Activated CD4-positive, CD25-positive, alpha-beta regulatory T cell (primary cell): ENCODE measurements around the gene METTL25.

ENCODE experiments used
- DNase-seq, 4 experiments: peaks; one replicate each; lab custom pipeline; 2025; lab: John Stamatoyannopoulos, UW

The METTL25 gene

DNA sequence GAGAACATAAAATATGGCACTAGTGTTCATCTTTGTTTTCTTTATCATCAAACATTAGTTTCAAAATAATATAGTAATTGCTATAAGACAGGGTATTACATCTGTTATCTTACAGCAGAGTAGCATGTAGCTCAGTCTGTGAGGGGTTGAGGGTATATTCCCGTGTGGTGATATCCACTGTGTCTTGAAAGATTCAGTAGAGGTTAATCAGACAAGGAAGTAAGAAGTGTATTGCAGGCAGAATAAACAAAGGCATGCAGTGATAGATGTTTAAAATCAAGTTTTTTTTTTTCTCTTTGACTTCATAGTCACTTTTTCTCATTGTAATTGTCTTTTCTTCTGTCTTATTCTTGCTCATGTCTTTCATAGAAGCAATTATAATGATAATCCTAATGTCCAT lies 48.3 kb downstream of the METTL25 start:
- no peak for DNase-seq

DNA sequence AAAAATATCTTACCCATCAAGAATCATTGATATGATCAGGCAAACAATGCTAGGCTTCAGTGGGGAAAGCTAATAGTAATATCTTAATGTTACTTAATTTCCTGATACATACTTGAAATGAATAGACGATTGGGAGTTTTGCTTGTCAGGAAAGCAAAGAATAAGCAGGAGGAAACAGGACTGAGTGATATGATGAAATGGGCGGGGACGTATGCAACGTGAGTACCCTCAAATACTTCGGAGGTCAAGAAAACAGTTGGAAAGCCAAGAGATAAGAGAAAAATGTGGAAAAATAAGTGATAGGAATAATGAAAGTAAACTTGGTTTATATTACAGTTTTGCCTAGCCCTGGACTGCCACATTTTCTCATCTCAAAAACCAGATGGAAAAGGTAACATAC lies 49.2 kb downstream of the METTL25 start:
- no peak for DNase-seq

DNA sequence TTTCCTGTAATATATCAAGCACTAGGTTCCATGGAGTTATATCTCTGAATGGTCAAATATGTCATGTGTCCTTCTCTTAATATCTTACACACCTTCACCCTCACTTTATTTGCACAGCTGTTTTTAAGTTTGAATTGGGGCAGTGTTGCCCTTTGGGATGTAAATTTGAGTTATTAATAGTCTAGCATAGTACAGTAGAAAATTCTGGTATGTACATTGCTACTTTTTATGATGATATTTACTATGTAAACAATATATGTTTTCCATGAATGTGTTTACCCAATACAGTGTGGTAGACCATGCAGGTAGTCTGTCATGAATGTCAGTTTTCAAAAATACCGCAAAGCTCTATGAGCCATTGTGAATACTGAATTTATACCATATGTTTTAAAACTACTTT lies 50.5 kb downstream of the METTL25 start:
- no peak for DNase-seq

- no peak for DNase-seq
Observed at GRCh38 chr12:82411546-82412230, 53.4 kb downstream of the METTL25 start.

GRCh38 chr12:82412246-82412645 lies 53.9 kb downstream of the METTL25 start:
- no peak for DNase-seq

GRCh38 chr12:82414044-82414443 lies 55.7 kb downstream of the METTL25 start:
- DNase-seq, result no peak

DNA sequence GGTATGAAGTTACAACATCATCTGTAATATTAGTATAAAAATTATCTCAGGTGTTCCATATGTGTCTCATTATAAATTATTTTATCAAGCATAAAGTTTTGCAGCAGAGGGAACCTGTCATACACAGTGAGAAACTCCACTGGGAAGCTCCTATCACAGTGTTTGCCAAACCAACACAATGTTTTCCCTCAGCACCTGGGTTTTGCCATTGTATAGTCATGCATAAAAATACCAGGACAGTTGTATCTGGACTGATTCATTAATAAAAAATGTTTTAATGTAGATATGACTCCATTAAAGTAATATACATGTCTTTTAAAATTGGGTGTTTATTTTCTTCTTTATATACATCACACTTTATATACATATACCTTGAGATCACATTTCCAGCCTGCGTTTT lies 56.6 kb downstream of the METTL25 start:
- DNase-seq, result no peak

- no peak for DNase-seq
Observed at GRCh38 chr12:82415402-82415801, 57.1 kb downstream of the METTL25 start.

- no peak for DNase-seq
Observed at GRCh38 chr12:82425241-82425640, 66.9 kb downstream of the METTL25 start.

DNA sequence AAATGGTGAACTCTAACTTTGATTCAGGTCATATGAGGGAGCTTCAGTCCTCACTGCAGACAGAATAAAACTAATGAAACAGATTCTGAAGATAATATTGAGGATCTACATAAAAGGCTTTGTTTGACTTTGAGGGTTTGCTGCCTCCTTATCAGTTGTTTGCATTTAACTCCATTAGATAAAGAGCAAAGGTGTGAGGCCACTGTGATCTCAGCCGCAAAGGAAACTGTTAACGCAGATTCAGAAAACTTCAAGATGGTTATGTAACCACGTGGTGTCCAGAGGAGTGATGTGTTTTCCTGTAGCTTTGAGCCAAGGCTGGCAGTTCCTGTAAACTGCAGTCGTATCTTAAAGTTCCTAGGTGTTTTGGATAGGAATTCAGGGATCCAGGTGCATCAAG lies 67.8 kb downstream of the METTL25 start:
- no peak for DNase-seq

DNA sequence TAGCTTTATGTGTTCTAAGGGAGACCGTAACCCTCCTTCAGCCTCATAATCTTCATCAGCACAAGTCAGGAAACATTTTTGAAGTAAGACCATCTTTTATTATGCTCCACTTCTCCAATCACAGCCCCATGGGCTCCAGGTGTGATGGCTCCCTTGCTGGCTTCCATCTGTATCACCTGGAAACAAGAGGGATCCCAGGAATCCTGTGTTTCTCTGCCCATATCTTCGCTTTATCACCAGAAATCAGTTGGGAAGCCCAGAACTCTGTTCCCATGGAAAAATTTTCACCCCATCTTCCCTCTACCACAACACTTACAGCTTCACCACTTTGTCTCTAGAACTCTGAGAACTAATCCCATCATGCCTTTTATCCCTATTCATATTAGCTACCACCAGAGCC lies 68.3 kb downstream of the METTL25 start:
- DNase-seq, result no peak

- no peak for DNase-seq
Observed at GRCh38 chr12:82430541-82431145, 72.3 kb downstream of the METTL25 start.

DNA sequence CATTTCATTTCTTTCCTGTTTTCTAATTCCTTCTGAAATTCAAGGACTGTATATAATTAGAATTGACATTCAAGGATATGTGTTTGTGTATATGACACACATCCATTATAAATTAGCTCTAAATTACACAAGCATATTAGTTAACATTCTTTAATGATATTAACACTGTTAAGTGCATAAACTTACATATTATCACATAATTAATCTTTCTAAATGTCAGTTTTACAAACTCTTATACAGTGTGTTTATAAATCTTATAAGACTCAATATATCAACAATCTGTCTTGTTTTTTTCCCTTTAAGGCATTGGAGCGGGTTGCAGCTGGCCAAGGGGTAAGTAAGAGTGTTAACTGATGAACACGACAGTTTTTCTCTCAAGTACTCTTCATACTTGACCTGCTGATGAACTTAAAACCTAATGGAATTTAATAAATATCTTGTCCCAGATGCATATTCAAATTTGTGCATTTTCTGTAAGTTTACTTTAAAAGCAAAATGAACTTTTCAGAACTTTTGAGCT lies 76.1 kb downstream of the METTL25 start:
- no peak for DNase-seq

DNA sequence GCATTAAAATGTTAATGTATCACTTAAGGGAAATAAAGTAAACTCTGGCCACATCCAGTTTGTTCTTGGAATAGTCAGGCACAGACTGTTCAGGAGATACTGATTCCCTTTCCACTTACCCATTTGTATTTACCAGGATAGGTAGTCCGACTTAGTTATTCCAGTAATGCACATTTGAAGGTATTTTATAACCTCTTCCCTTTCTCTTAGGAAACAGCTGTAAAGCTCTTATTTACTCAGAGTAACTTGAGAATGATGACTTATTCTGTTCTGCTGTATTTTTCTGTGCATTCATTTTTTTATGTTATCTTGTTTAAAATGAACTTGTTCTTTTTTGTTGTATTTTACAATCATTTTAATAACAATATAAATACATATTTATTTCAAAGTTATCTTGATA lies 78.0 kb downstream of the METTL25 start:
- no peak for DNase-seq

DNA sequence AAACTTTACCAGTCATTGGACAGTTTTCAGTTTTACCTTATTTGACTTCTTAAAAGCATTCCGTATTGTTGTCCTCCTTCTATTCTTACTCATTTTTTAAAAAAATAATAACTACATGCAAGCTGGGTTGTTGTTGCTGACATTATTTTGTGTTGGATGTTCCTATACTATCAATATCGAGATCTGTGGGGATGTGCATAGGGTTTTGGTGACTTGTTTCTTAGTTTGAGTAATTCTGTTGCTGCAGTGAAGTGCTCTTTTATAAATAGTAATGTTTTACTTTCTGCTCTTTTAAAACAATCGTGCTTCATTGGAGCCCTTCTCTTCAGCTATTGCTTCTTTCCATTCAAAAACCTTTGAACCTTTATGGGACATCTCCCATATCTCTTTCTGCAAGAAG lies 79.4 kb downstream of the METTL25 start:
- DNase-seq, result no peak

DNA sequence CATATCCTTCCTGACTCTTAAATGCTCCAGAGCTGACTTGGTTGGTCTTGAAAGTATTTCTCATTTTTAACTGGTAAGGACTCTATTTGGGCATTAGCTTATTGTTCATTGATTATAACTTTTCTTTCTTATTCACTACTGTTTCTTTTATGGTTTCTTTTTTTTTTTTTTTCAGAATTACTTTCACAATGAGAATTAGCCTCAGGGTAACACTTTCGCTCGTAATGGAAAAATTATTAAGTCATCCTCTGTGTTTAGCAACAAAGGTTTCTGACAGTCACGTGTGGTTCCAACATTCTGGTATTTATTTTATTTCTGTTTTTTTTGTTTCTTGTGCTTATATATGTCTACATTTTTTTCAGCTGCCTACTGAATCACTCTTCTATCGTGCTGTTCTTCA lies 80.0 kb downstream of the METTL25 start:
- no peak for DNase-seq

- DNase-seq, result no peak
Observed at GRCh38 chr12:82440885-82441284, 82.6 kb downstream of the METTL25 start.

- DNase-seq, result no peak
Observed at GRCh38 chr12:82448911-82449578, 90.7 kb downstream of the METTL25 start.

DNA sequence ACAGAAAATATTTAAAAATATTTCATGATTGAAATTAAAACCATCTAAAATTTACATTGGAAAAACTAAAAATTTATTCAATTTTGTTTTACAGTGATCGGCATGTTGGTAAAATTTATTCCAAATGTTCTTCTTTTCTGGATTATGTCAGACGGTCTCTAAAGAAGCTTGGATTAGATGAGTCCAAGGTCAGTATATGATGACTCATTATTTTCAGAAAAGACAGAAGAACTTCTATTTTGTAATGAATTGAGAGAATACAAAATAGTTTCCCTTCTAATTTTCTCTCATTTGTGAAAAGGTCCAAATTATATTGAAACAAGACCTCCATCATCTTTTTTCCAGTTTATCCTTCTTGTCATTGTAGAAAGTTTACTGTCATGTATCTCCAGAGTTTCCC lies 98.3 kb downstream of the METTL25 start:
- DNase-seq, result no peak

DNA sequence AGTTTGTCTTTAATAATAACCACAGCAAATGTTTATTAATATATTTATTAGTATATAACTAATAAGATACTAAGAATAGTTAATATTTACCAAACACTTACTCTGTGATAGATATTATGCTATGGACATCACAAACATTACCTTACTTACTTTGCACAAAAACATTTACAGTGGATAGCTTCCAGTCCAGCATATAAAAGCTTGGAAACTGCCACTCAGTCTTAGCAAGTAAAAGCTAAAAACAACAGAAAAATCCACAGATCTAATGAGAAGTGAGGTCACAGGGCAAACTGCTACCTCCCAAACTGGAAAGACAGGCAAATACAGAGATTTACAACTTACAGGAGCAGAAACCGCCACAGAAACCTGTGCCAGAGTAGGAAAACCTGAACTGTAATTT lies 99.8 kb downstream of the METTL25 start:
- DNase-seq, result no peak

GRCh38 chr12:82461393-82461792 lies 103.1 kb downstream of the METTL25 start:
- DNase-seq, result no peak

- DNase-seq, result no peak
Observed at GRCh38 chr12:82461836-82462235, 103.5 kb downstream of the METTL25 start.

GRCh38 chr12:82468563-82468962 lies 110.2 kb downstream of the METTL25 start:
- DNase-seq, result no peak
